Measurements from ENCODE around the gene STKLD1.

- TF ChIP-seq POLR2A (IDR thresholded peaks at IDR 0.05) (no peak), CTCF (IDR thresholded peaks at IDR 0.05) (no peak)
Measured at GRCh38 chr9:133439337-133439736, 63.2 kb downstream of the STKLD1 start.

All from tibial nerve (tissue), 3 donors.